Body of pancreas (tissue), 4 donors: Measurements from ENCODE around the gene WLS. TPM values are rescaled to one million over a fixed set of nuclear protein-coding genes. Genes with fewer than 3 reads are reported as not detected.
A peak's percentile ranks its signal among the peaks of the same experiment; 100 is the strongest.

ENCODE experiments used
- ATAC-seq: fragments of 150-250 bp; one replicate; pipeline ENCODE4 v1.9.1; 2016
- DNase-seq, 4 donors: peaks; one replicate each; pipeline ENCODE4 v3.0.0-alpha.2; 2019
- H3K27ac ChIP-seq, 4 donors: fragments of 200-600 bp; sonication (generic); 1 replicate in 3 of 4; 2 replicates in 1 of 4; pipeline versions ENCODE4 v1.5.1 to v1.6.1; 2016 to 2019; ENCODE audit warnings: mild to moderate bottlenecking in 1 of 4, mixed read lengths in 1 of 4, moderate library complexity in 1 of 4
- H3K27me3 ChIP-seq, 2 donors: fragments of 200-600 bp; sonication (generic); one replicate each; pipeline ENCODE4 v1.6.0; 2016; ENCODE audit warnings: mild to moderate bottlenecking in 1 of 2
- H3K36me3 ChIP-seq, 2 donors: fragments of 200-600 bp; sonication (generic); replicated peaks in 1 of 2; 2 replicates each; pipeline ENCODE4 v1.5.1; 2016; ENCODE audit warnings: low read depth in 2 of 2; ENCODE audit not compliant: insufficient read depth in 1 of 2
- H3K4me1 ChIP-seq: fragments of 200-600 bp; sonication (generic); one replicate; pipeline ENCODE4 v1.6.0; 2016
- H3K4me3 ChIP-seq, 2 donors: fragments of 200-600 bp; sonication (generic); 1 replicate in 1 of 2; 2 replicates in 1 of 2; pipeline ENCODE4 v1.5.1; 2016 to 2019
- H3K9me3 ChIP-seq, 3 donors: fragments of 200-600 bp; sonication (generic); 1 replicate in 2 of 3; 2 replicates in 1 of 3; pipeline ENCODE4 v1.5.1; 2016
- CTCF ChIP-seq, 7 experiments: fragments of 450-650 bp in 4 of 7; fragments of 200-600 bp in 3 of 7; sonication (generic) in 3 of 7; IDR thresholded peaks; one replicate each; pipeline ENCODE4 v1.5.1; 2016 to 2019; ENCODE audit warnings: antibody characterized with exemption in 7 of 7
- POLR2A ChIP-seq, 3 donors: fragments of 450-650 bp; IDR thresholded peaks; one replicate each; pipeline ENCODE4 v1.6.1; 2016; ENCODE audit warnings: antibody characterized with exemption in 3 of 3, mild to moderate bottlenecking in 2 of 3
- WGBS, 2 donors: methylation state at CpG; one replicate each; pipeline ENCODE4 v1.1.5; 2017; 5-methylcytosine and 5-hydroxymethylcytosine counted together
- intact Hi-C: fragments of 100-400 bp; cut with DNase I; formaldehyde crosslinking; loops from one replicate; pipeline ENCODE4 v1.15.1; 2023
- total RNA-seq, 2 donors: library from RNA; depleted of rRNA; stranded (reverse); fragments of >200 nt; gene quantifications; one replicate each; pipeline ENCODE4 v1.1.0, GENCODE V29; 2016

The WLS gene
- total RNA-seq, 2 donors from 2014 or later, result 39.6 to 73.4 TPM

- 43 to 47% methylated on average over 3 of the region's 3 CpGs for WGBS, 2 donors
- Histone ChIP-seq H3K36me3 (no peaks in the 10 kb centered on the region), H3K27ac (peak overlapping the region in 3 of 4 donors; percentile 74 to 79 (median 79)), H3K9me3 (no peaks in the 10 kb centered on the region), H3K27me3 (no peaks in the 10 kb centered on the region), H3K4me1 (peaks cover 53% of the 10 kb centered on the region), H3K4me3 (no peak overlapping the region)
- intact Hi-C loops, result no loop called here
- DNase-seq (no peak), ATAC-seq (no peak)
- TF ChIP-seq POLR2A (IDR thresholded peaks at IDR 0.05), result no peak
These were observed 35.6 kb downstream of the WLS start for GRCh38 chr1:68196676-68197075.

GRCh38 chr1:68191717-68192116 is 40.6 kb downstream of the WLS start:
- DNase-seq, result no peak
- TF ChIP-seq POLR2A (IDR thresholded peaks at IDR 0.05) (no peak), CTCF (IDR thresholded peaks at IDR 0.05) (no peak)
- ATAC-seq, result no peak
- Histone ChIP-seq H3K9me3 (no peaks in the 10 kb centered on the region), H3K4me1 (peaks cover 8% of the 10 kb centered on the region), H3K4me3 (no peak overlapping the region), H3K27ac (no peak overlapping the region), H3K36me3 (peaks cover 0 to 6% of the 10 kb centered on the region in 2 donors), H3K27me3 (no peaks in the 10 kb centered on the region)
- intact Hi-C loops, result no loop called here
- 85 to 98% methylated on average over 2 of the region's 2 CpGs for WGBS, 2 donors

GRCh38 chr1:68188644-68189340 is 43.5 kb downstream of the WLS start:
- Histone ChIP-seq H3K36me3 (peaks cover 0 to 6% of the 10 kb centered on the region in 2 donors), H3K27me3 (no peaks in the 10 kb centered on the region), H3K4me1 (no peaks in the 10 kb centered on the region), H3K27ac (no peak overlapping the region), H3K4me3 (no peak overlapping the region), H3K9me3 (no peaks in the 10 kb centered on the region)
- WGBS, 2 donors, result 80 to 81% methylated on average over 4 of the region's 4 CpGs
- intact Hi-C loops, result no loop called here
- no peak for DNase-seq
- TF ChIP-seq CTCF (IDR thresholded peaks at IDR 0.05), result no peak
- TF ChIP-seq POLR2A (IDR thresholded peaks at IDR 0.05), result no peak
- ATAC-seq, result no peak

- 75 to 81% methylated on average over 3 of the region's 3 CpGs for WGBS, 2 donors
- Histone ChIP-seq H3K4me3 (no peak overlapping the region), H3K9me3 (no peaks in the 10 kb centered on the region), H3K27me3 (no peaks in the 10 kb centered on the region), H3K4me1 (no peaks in the 10 kb centered on the region), H3K36me3 (peaks cover 0 to 6% of the 10 kb centered on the region in 2 donors), H3K27ac (no peak overlapping the region)
- no peak for ATAC-seq
- intact Hi-C loops, result no loop called here
- no peak for DNase-seq
- no peak for TF ChIP-seq CTCF (IDR thresholded peaks at IDR 0.05)
- no peak for TF ChIP-seq POLR2A (IDR thresholded peaks at IDR 0.05)
These were observed 44.2 kb downstream of the WLS start for GRCh38 chr1:68188060-68188538.

- H3K4me1 ChIP-seq, result no peaks in the 10 kb centered on the region
- DNase-seq (no peak), ATAC-seq (no peak)
- WGBS, 2 donors, result 56 to 72% methylated on average over 2 of the region's 2 CpGs
- peaks cover 0 to 6% of the 10 kb centered on the region in 2 donors for H3K36me3 ChIP-seq
- no peaks in the 10 kb centered on the region for H3K27me3 ChIP-seq
- no peak overlapping the region for H3K4me3 ChIP-seq
- intact Hi-C loops, result no loop called here
- H3K9me3 ChIP-seq, result no peaks in the 10 kb centered on the region
- TF ChIP-seq POLR2A (IDR thresholded peaks at IDR 0.05), result no peak
- no peak for TF ChIP-seq CTCF (IDR thresholded peaks at IDR 0.05)
- H3K27ac ChIP-seq, result no peak overlapping the region
These were observed 46.6 kb downstream of the WLS start for GRCh38 chr1:68185743-68186142.
